ENCODE measurements around the gene RNF40. TPM values are rescaled to one million over a fixed set of nuclear protein-coding genes. Genes with fewer than 3 reads are reported as not detected.

The RNF40 gene
- polyA plus RNA-seq, 1 donor from 2014 or later: 85.2 TPM

DNA sequence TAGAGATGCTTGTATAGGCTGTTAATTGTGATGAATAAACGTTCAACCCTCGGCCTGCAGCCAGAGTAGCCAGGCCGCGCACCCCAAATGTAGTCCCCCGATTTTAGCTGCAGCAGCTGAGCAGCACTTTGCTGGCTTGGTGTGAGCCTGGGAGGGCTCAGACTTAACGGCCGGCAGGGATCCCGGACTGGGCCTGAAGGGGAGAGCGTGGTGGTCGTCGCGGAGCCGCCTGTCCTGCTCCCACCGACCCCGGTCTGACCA lies 12.9 kb downstream of the RNF40 start:
- peak overlapping the region; percentile 60 for H3K27ac ChIP-seq (ENCODE audit: low read length)
- H2AFZ ChIP-seq (ENCODE audit: low read depth, low read length): no peak overlapping the region
- H3K9me3 ChIP-seq (ENCODE audit: low read length): no peaks in the 10 kb centered on the region
- no peaks in the 10 kb centered on the region for H3K27me3 ChIP-seq (ENCODE audit: insufficient read depth, low read depth, low read length)
- no peak for TF ChIP-seq POLR2AphosphoS5 (IDR thresholded peaks at IDR 0.05)
- TF ChIP-seq SMC3 (conservative IDR thresholded peaks at IDR 0.05; ENCODE audit: poor library complexity): no peak
- no peak for TF ChIP-seq RAD21 (conservative IDR thresholded peaks at IDR 0.05)
- TF ChIP-seq MXI1 (conservative IDR thresholded peaks at IDR 0.05; ENCODE audit: poor library complexity, severe bottlenecking): no peak
- TF ChIP-seq TAF1 (IDR thresholded peaks at IDR 0.05; ENCODE audit: low read depth): peak; percentile 21
- TF ChIP-seq, protein P1, sequence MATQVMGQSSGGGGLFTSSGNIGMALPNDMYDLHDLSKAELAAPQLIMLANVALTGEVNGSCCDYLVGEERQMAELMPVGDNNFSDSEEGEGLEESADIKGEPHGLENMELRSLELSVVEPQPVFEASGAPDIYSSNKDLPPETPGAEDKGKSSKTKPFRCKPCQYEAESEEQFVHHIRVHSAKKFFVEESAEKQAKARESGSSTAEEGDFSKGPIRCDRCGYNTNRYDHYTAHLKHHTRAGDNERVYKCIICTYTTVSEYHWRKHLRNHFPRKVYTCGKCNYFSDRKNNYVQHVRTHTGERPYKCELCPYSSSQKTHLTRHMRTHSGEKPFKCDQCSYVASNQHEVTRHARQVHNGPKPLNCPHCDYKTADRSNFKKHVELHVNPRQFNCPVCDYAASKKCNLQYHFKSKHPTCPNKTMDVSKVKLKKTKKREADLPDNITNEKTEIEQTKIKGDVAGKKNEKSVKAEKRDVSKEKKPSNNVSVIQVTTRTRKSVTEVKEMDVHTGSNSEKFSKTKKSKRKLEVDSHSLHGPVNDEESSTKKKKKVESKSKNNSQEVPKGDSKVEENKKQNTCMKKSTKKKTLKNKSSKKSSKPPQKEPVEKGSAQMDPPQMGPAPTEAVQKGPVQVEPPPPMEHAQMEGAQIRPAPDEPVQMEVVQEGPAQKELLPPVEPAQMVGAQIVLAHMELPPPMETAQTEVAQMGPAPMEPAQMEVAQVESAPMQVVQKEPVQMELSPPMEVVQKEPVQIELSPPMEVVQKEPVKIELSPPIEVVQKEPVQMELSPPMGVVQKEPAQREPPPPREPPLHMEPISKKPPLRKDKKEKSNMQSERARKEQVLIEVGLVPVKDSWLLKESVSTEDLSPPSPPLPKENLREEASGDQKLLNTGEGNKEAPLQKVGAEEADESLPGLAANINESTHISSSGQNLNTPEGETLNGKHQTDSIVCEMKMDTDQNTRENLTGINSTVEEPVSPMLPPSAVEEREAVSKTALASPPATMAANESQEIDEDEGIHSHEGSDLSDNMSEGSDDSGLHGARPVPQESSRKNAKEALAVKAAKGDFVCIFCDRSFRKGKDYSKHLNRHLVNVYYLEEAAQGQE (IDR thresholded peaks at IDR 0.05; ENCODE audit: borderline replicate concordance): no peak
- no peaks in the 10 kb centered on the region for H3K36me3 ChIP-seq (ENCODE audit: insufficient read depth, low read length)
- H3F3A ChIP-seq (ENCODE audit: insufficient read depth, low read length, poor library complexity, severe bottlenecking): no peaks in the 10 kb centered on the region
- no peaks in the 10 kb centered on the region for H4K20me1 ChIP-seq (ENCODE audit: insufficient read depth)
- H3K9ac ChIP-seq (ENCODE audit: low read length): peak overlapping the region; percentile 67
- no peaks in the 10 kb centered on the region for H3K9me2 ChIP-seq (ENCODE audit: insufficient read depth, low read length)
- H3K4me3 ChIP-seq (ENCODE audit: low read length): peak overlapping the region; percentile 92
- H3K79me2 ChIP-seq (replicated peaks; ENCODE audit: insufficient read depth, low read length): no peaks in the 10 kb centered on the region
- peak overlapping the region; percentile 86 for H3K4me2 ChIP-seq (ENCODE audit: low read length)

GRCh38 chr16:30775392-30776188 lies 13.5 kb downstream of the RNF40 start:
- Histone ChIP-seq H3K9ac (ENCODE audit: low read length) (peak overlapping the region; percentile 67), H4K20me1 (ENCODE audit: insufficient read depth) (no peaks in the 10 kb centered on the region), H3K9me3 (ENCODE audit: low read length) (no peaks in the 10 kb centered on the region), H3K27me3 (ENCODE audit: insufficient read depth, low read depth, low read length) (no peaks in the 10 kb centered on the region), H3K27ac (ENCODE audit: low read length) (peak overlapping the region; percentile 60), H2AFZ (ENCODE audit: low read depth, low read length) (no peak overlapping the region), H3K9me2 (ENCODE audit: insufficient read depth, low read length) (no peaks in the 10 kb centered on the region), H3K4me3 (ENCODE audit: low read length) (peak overlapping the region; percentile 92), H3K36me3 (ENCODE audit: insufficient read depth, low read length) (no peaks in the 10 kb centered on the region), H3K4me2 (ENCODE audit: low read length) (peak overlapping the region; percentile 86), H3K79me2 (replicated peaks; ENCODE audit: insufficient read depth, low read length) (no peaks in the 10 kb centered on the region), H3F3A (ENCODE audit: insufficient read depth, low read length, poor library complexity, severe bottlenecking) (no peaks in the 10 kb centered on the region)
- TF ChIP-seq, protein P2, sequence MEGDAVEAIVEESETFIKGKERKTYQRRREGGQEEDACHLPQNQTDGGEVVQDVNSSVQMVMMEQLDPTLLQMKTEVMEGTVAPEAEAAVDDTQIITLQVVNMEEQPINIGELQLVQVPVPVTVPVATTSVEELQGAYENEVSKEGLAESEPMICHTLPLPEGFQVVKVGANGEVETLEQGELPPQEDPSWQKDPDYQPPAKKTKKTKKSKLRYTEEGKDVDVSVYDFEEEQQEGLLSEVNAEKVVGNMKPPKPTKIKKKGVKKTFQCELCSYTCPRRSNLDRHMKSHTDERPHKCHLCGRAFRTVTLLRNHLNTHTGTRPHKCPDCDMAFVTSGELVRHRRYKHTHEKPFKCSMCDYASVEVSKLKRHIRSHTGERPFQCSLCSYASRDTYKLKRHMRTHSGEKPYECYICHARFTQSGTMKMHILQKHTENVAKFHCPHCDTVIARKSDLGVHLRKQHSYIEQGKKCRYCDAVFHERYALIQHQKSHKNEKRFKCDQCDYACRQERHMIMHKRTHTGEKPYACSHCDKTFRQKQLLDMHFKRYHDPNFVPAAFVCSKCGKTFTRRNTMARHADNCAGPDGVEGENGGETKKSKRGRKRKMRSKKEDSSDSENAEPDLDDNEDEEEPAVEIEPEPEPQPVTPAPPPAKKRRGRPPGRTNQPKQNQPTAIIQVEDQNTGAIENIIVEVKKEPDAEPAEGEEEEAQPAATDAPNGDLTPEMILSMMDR (IDR thresholded peaks at IDR 0.05; ENCODE audit: poor library complexity, severe bottlenecking): peak; percentile 18
- TF ChIP-seq SMC3 (conservative IDR thresholded peaks at IDR 0.05; ENCODE audit: poor library complexity): peak; percentile 32
- peak; percentile 11 for TF ChIP-seq RAD21 (conservative IDR thresholded peaks at IDR 0.05)
- TF ChIP-seq MXI1 (conservative IDR thresholded peaks at IDR 0.05; ENCODE audit: poor library complexity, severe bottlenecking): peak; percentile 97
- TF ChIP-seq, protein P1 (IDR thresholded peaks at IDR 0.05; ENCODE audit: borderline replicate concordance): no peak
- TF ChIP-seq POLR2AphosphoS5 (IDR thresholded peaks at IDR 0.05): peak; percentile 0
- TF ChIP-seq EZH2 (IDR thresholded peaks at IDR 0.05; ENCODE audit: borderline replicate concordance, insufficient read depth, low read length, poor library complexity, severe bottlenecking): no peak
- TF ChIP-seq EP300 (conservative IDR thresholded peaks at IDR 0.05; ENCODE audit: poor library complexity, severe bottlenecking): no peak
- peak; percentile 23 for TF ChIP-seq TAF1 (IDR thresholded peaks at IDR 0.05; ENCODE audit: low read depth)
